AG04449 (cell line): ENCODE results near the gene PID1.

Experiments
- CTCF ChIA-PET: fragments of 350-600 bp; formaldehyde crosslinking; extraction: SDS; loops from one replicate; lab custom pipeline; 2021; ENCODE audit warnings: antibody characterized with exemption; lab: Yijun Ruan, JAX
- POLR2A ChIA-PET: fragments of 400-600, 350-600 bp; formaldehyde crosslinking; extraction: SDS; loops from one replicate; lab custom pipeline; 2020; ENCODE audit warnings: antibody characterized with exemption, inconsistent platforms; lab: Yijun Ruan, JAX
- DNase-seq: peaks from one replicate; pipeline ENCODE4 v3.0.0-alpha.2; 2010; ENCODE audit warnings: low read depth, low spot score
- H3K4me3 ChIP-seq: 2 replicates; pipeline ENCODE4 v1.5.1; 2011; ENCODE audit warnings: low read depth, mild to moderate bottlenecking, control low read depth, low read length
- TF ChIP-seq, protein P1 (sequence below): IDR thresholded peaks from one replicate; pipeline ENCODE4 v1.5.1; 2011; ENCODE audit warnings: mild to moderate bottlenecking, moderate library complexity, low read length, control low read depth, inconsistent platforms; ENCODE audit not compliant: insufficient read depth; ENCODE audit errors: missing control alignments

PID1 gene

DNA sequence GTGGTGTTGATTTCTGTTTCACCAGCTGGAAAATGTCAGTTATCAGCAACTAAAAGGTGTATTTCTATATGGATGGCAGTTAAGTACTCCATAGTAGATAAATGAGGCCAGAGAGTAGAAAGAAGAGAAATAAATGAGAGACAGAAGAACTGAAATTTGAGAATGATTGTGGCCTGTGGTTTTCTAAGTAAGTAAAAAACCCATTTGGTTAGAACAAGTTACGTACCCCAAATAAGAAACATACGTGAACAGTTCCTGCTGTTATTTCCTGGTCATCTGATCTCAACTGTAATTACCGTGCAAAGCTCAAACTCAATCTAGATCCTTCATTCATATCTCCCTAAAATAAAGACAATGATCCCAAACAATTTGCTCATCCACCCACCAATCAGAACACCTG lies 181.3 kb downstream of the PID1 start:
- POLR2A ChIA-PET: no interaction called here
- TF ChIP-seq, protein P1, sequence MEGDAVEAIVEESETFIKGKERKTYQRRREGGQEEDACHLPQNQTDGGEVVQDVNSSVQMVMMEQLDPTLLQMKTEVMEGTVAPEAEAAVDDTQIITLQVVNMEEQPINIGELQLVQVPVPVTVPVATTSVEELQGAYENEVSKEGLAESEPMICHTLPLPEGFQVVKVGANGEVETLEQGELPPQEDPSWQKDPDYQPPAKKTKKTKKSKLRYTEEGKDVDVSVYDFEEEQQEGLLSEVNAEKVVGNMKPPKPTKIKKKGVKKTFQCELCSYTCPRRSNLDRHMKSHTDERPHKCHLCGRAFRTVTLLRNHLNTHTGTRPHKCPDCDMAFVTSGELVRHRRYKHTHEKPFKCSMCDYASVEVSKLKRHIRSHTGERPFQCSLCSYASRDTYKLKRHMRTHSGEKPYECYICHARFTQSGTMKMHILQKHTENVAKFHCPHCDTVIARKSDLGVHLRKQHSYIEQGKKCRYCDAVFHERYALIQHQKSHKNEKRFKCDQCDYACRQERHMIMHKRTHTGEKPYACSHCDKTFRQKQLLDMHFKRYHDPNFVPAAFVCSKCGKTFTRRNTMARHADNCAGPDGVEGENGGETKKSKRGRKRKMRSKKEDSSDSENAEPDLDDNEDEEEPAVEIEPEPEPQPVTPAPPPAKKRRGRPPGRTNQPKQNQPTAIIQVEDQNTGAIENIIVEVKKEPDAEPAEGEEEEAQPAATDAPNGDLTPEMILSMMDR: no peak
- no peak for DNase-seq
- CTCF ChIA-PET: no interaction called here
- no peak overlapping the region for H3K4me3 ChIP-seq

DNA sequence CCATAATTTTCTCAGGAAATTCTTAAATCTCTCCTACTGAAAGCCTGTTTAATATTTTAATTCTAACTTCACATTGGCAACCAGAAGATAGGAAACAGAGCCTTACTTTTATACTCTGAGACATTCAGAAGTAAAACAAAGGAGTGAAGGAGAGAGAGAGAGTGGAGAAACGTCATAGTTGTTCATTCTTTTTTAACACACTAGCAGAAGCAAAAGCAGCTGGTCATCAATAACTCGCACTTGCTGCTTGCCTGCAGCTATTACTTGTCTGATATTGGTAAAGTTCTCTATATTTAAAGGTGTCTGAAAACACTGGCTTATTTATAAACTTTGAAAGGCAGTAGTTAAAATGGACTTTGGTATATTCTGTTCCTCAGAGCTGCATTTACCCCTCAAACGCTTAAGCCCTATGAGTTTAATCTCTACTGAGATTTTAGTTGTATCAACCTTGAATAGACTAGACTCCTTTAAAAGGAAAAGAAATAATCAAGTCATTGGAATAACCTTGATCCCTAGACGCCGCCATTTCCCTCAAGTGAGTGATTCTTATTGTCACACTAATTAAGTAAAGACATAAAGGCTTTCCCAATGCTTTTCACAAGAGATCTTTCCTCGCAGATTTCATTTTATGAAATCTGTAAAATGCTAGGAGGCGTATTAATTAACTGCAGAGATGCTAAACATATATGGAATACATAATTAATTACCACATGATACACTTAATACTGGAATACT lies 182.0 kb downstream of the PID1 start:
- TF ChIP-seq, protein P1: no peak
- CTCF ChIA-PET: no interaction called here
- no peak for DNase-seq
- POLR2A ChIA-PET: no interaction called here
- no peak overlapping the region for H3K4me3 ChIP-seq

DNA sequence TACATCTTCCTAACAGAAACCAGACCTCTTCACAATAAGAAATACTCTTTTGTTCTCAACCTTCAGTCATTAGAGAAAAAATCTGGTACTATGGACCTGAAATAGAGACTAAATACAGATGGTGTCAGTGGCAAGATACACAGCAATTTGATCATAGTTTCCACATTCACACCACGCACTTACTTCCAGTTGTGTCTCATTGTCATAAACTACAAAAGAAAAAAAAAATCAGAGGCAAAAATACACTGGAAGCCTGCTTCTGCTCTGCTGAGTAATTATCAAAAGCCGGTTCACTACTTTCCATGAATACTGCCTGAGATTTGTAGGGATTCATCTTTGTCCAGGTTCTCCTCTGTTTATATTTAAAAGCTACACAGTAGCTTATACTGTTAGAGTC lies 182.6 kb downstream of the PID1 start:
- CTCF ChIA-PET: no interaction called here
- H3K4me3 ChIP-seq: no peak overlapping the region
- POLR2A ChIA-PET: no interaction called here
- DNase-seq: no peak
- TF ChIP-seq, protein P1: no peak

DNA sequence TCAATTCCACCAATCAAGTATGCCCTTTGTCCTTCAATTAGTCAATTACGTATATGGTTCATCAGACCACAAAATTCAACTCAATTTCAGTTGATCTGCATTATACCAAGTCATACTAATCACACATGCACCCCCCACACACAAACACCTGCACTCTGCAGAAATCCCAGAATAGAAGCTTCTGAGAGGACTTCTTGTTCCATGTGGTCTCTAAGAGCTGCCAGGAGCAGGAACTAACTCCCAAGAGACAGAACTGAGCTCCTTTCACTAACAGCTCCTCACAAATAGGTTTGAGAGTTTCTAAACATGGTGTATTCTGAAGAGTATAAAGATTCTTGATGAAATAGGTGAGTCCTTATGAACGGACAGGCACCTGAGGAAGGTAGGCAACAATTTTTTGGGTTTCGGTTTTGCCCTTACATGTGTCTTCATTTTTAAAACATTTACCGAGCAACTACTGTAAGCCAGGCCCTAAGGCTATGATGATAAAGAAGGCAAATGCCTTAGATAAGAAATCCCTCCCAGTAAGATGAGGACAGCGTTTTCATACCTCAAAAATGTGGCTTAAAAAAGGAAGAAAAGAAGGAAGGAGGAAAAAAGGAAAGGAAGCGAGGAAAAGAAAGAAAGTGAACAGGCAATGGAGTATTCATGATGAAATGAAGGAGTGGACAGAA lies 183.1 kb downstream of the PID1 start:
- no peak for DNase-seq
- H3K4me3 ChIP-seq: no peak overlapping the region
- TF ChIP-seq, protein P1: no peak
- ChIA-PET CTCF (no interaction called here), POLR2A (no interaction called here)

DNA sequence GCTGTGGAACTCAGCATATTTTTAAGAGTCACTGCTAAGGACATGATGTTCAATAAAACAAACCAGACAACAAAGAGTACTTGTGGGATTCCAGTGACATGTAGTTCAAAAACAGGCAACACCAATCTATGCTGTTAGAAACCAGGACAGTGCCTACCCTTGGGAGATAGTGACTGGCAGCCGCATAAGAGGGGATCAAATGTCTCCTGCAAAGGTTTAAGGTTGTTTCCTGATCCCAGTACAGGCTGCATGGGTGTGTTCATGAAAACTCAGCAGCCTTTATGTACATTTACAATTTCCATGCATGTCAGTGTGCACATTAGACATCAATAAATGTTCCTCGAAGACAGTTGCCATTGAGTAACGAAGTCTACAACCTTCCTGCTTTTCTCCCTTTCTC lies 183.8 kb downstream of the PID1 start:
- no peak for DNase-seq
- POLR2A ChIA-PET: no interaction called here
- TF ChIP-seq, protein P1: no peak
- no peak overlapping the region for H3K4me3 ChIP-seq
- CTCF ChIA-PET: no interaction called here

DNA sequence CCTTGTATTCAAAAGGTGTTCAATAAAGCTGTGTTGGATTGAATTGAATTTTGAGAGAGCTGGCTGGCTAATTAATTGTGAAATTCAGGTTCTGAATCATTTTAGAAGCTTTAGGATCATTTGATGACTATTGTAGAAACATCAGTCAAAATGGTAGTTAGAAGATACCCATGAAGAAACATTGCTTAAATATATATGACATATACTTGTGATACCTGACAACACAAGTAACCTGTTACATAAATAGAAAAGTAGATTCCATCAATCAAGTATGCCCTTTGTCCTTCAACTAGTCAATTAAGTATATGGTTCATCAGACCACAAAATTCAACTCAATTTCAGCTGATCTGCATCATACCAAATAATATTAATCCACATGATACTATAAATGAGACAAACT lies 185.6 kb downstream of the PID1 start:
- no peak overlapping the region for H3K4me3 ChIP-seq
- ChIA-PET CTCF (no interaction called here), POLR2A (no interaction called here)
- no peak for DNase-seq
- TF ChIP-seq, protein P1: no peak
